Retinal pigment epithelial cell (primary cell): ENCODE data around the gene YJEFN3.

Source experiments
- DNase-seq: peaks from one replicate; pipeline ENCODE4 v3.0.0-alpha.2; 2010; ENCODE audit warnings: low read depth
- H3K4me3 ChIP-seq: 2 replicates; pipeline ENCODE4 v1.5.1; 2011; ENCODE audit warnings: mild to moderate bottlenecking, low read length, control low read depth, moderate library complexity
- CTCF ChIP-seq: conservative IDR thresholded peaks from 2 replicates; pipeline ENCODE4 v1.5.1; 2011; ENCODE audit warnings: low read depth, low read length, control low read depth, inconsistent platforms

Gene YJEFN3

DNA sequence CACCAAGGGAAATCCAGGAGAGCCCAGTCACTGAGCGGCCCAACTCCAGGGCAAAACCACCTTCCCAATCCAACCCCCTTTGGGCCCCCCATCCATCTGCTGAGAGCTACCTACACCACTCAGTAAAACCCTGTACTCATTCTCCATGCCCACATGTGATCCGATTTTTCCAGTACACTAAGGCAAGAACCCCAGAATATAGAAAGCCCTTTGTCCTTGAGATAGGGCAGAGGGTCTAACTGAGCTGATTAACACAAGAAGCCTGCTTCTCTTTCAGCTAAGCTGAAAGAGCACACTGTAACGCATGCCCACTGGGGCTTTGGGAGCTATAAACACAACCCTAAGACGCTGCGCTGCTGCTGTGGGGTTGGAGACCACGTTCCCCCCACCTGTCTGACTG lies 53.8 kb downstream of the YJEFN3 start:
- H3K4me3 ChIP-seq: no peak overlapping the region
- DNase-seq: no peak
- no peak for TF ChIP-seq CTCF

GRCh38 chr19:19584356-19584755 lies 55.6 kb downstream of the YJEFN3 start:
- DNase-seq: no peak
- TF ChIP-seq CTCF: no peak
- H3K4me3 ChIP-seq: no peak overlapping the region
